Liver (tissue), 3 donors: ENCODE measurements around the gene KARS1.

ENCODE experiments used
- CTCF ChIP-seq: fragments of 150-350 bp; IDR thresholded peaks from 2 replicates; pipeline ENCODE4 v1.5.1; 2017; ENCODE audit warnings: improper control_type of control experiment, low read depth, low read length; ENCODE audit not compliant: missing input control
- FOXA1 ChIP-seq: IDR thresholded peaks from 2 replicates; pipeline ENCODE4 v1.6.1; 2016; ENCODE audit warnings: antibody characterized with exemption
- RXRA ChIP-seq, 2 donors: IDR thresholded peaks; 2 replicates each; pipeline ENCODE4 v1.6.1; 2017 to 2018; ENCODE audit warnings: antibody characterized with exemption in 2 of 2, mild to moderate bottlenecking in 1 of 2
- TAF1 ChIP-seq: conservative IDR thresholded peaks from 2 replicates; pipeline ENCODE4 v1.6.1; 2016; ENCODE audit warnings: antibody characterized with exemption, mild to moderate bottlenecking
- donor health status: healthy.
- donor health status: healthy.

- TF ChIP-seq FOXA1 (no peak), CTCF (no peak), TAF1 (no peak), RXRA (IDR thresholded peaks at IDR 0.05) (no peak)
Measured at GRCh38 chr16:75660726-75661302, 13.3 kb upstream of the KARS1 start.
